ENCODE measurements around the gene CTSK. TPM values are rescaled to one million over a fixed set of nuclear protein-coding genes. Genes with fewer than 3 reads are reported as not detected.

CTSK gene
- total RNA-seq, 4 donors from 2014 or later: 42.0 to 87.9 (median 45.5) TPM

Small RNA genes lying within 50 kb of the gene (small RNA-seq; reads per million reads assigned to genes)
- not detected for gene RNU6-1309P

Other genes with a start within 250 kb of the CTSK start
- gene MCL1, start 228.7 kb downstream of the CTSK start, total RNA-seq: 100 to 1,000 TPM; 235 to 306 (median 258) TPM
- 100 to 1,000 TPM; 120 to 331 (median 231) TPM for gene ENSA, start 178.6 kb downstream of the CTSK start, total RNA-seq
- 10 to 100 TPM; 20.6 to 30.9 (median 26.5) TPM for gene GOLPH3L, start 111.1 kb downstream of the CTSK start, total RNA-seq
- gene HORMAD1, start 87.4 kb downstream of the CTSK start, total RNA-seq: 1 to 10 TPM in 3 of 4 donors, under 1 TPM in 1; 0.39 to 8.7 (median 2.5) TPM
- gene CTSS, start 42.5 kb downstream of the CTSK start, total RNA-seq: 10 to 100 TPM; 29.7 to 57.7 (median 41.3) TPM
- gene ARNT, start 68.3 kb upstream of the CTSK start, total RNA-seq: 10 to 100 TPM; 56.6 to 67.4 (median 58.6) TPM
- not detected for gene CTXND2, start 78.9 kb upstream of the CTSK start, total RNA-seq
- 10 to 100 TPM; 30.6 to 42.9 (median 35.3) TPM for gene SETDB1, start 118.1 kb upstream of the CTSK start, total RNA-seq
- gene CERS2, start 166.6 kb upstream of the CTSK start, total RNA-seq: 100 to 1,000 TPM; 137 to 168 (median 140) TPM
- gene ANXA9, start 174.0 kb upstream of the CTSK start, total RNA-seq: 10 to 100 TPM in 2 of 4 donors, 1 to 10 TPM in 2; 2.1 to 12.2 (median 7.8) TPM
- gene MINDY1, start 198.6 kb upstream of the CTSK start, total RNA-seq: 10 to 100 TPM; 45.5 to 63.2 (median 49.5) TPM
- gene PRUNE1, start 200.2 kb upstream of the CTSK start, total RNA-seq: 10 to 100 TPM; 22.0 to 40.4 (median 28.5) TPM
- gene BNIPL, start 228.3 kb upstream of the CTSK start, total RNA-seq: 1 to 10 TPM in 2 of 4 donors, under 1 TPM in 1, not detected in 1; 0.22 to 2.2 (median 1.3) TPM
- gene C1orf56, start 239.5 kb upstream of the CTSK start, total RNA-seq: 1 to 10 TPM; 5.0 to 9.6 (median 6.5) TPM

Measured in tibial nerve (tissue), 4 donors.